Retinal pigment epithelial cell (primary cell): Measurements from ENCODE around the gene ZCCHC10.
"Not testable (repeated sequence)": the region's sequence is repeated elsewhere in the genome, so short reads cannot be mapped to it uniquely, and the experiment has no call there.

ENCODE experiments used
- DNase-seq: peaks from one replicate; pipeline ENCODE4 v3.0.0-alpha.2; 2010; ENCODE audit warnings: low read depth
- H3K4me3 ChIP-seq: 2 replicates; pipeline ENCODE4 v1.5.1; 2011; ENCODE audit warnings: mild to moderate bottlenecking, low read length, control low read depth, moderate library complexity
- CTCF ChIP-seq: conservative IDR thresholded peaks from 2 replicates; pipeline ENCODE4 v1.5.1; 2011; ENCODE audit warnings: low read depth, low read length, control low read depth, inconsistent platforms

Gene ZCCHC10

GRCh38 chr5:133041910-133042309 is 15.6 kb upstream of the ZCCHC10 start:
- DNase-seq: no peak
- no peak for TF ChIP-seq CTCF
- H3K4me3 ChIP-seq: no peak overlapping the region

- no peak for TF ChIP-seq CTCF
- H3K4me3 ChIP-seq: no peak overlapping the region
- DNase-seq: no peak
Measured at GRCh38 chr5:133041157-133041784, 14.9 kb upstream of the ZCCHC10 start.

GRCh38 chr5:133036677-133037076 is 10.3 kb upstream of the ZCCHC10 start:
- H3K4me3 ChIP-seq, DNase-seq: not testable (repeated sequence)

- DNase-seq: no peak
- H3K4me3 ChIP-seq: no peak overlapping the region
- TF ChIP-seq CTCF: no peak
Measured at GRCh38 chr5:133035224-133035623, 8.9 kb upstream of the ZCCHC10 start.

- H3K4me3 ChIP-seq: no peak overlapping the region
- no peak for DNase-seq
- TF ChIP-seq CTCF: no peak
Measured at GRCh38 chr5:133034064-133034463, 7.7 kb upstream of the ZCCHC10 start.

- DNase-seq: no peak
- TF ChIP-seq CTCF: no peak
- no peak overlapping the region for H3K4me3 ChIP-seq
Measured at GRCh38 chr5:133032852-133033742, 6.7 kb upstream of the ZCCHC10 start.

- no peak for TF ChIP-seq CTCF
- no peak for DNase-seq
Measured at GRCh38 chr5:133030343-133031005, 4.1 kb upstream of the ZCCHC10 start.

More at GRCh38 chr5:133030343-133031005, 4.1 kb upstream of the ZCCHC10 start:
- no peak overlapping the region for H3K4me3 ChIP-seq
